OCI-LY1 (cell line): Measurements from ENCODE around the gene DBI.

ENCODE experiments used
- H2AFZ ChIP-seq: fragments of 200-600 bp; sonication (generic), shearing (Covaris generic); 2 replicates; pipeline ENCODE4 v1.6.0; 2014; ENCODE audit warnings: antibody characterized with exemption, mild to moderate bottlenecking, low read length
- H3F3A ChIP-seq: fragments of 200-600 bp; sonication (generic), shearing (Covaris generic); 2 replicates; pipeline ENCODE4 v1.6.0; 2014; ENCODE audit warnings: mild to moderate bottlenecking, antibody characterized with exemption, low read length, moderate library complexity; ENCODE audit not compliant: insufficient read depth
- H3K27ac ChIP-seq: fragments of 200-600 bp; sonication (generic); 2 replicates; pipeline ENCODE4 v1.5.1; 2014; ENCODE audit warnings: low read length, mixed run types, mild to moderate bottlenecking, low read depth; ENCODE audit not compliant: poor library complexity, severe bottlenecking
- H3K27me3 ChIP-seq: fragments of 200-600 bp; sonication (generic); 2 replicates; pipeline ENCODE4 v1.6.0; 2014; ENCODE audit warnings: antibody characterized with exemption, mild to moderate bottlenecking, low read length, moderate library complexity; ENCODE audit not compliant: insufficient read depth
- H3K36me3 ChIP-seq: fragments of 200-600 bp; sonication (generic); 2 replicates; pipeline ENCODE4 v1.6.1; 2014; ENCODE audit warnings: mild to moderate bottlenecking, antibody characterized with exemption, low read length, moderate library complexity, mixed read lengths; ENCODE audit not compliant: insufficient read depth
- H3K4me1 ChIP-seq: fragments of 200-600 bp; sonication (generic); 2 replicates; pipeline ENCODE4 v1.5.1; 2014; ENCODE audit warnings: mild to moderate bottlenecking, low read length, moderate library complexity; ENCODE audit not compliant: insufficient read depth, severe bottlenecking
- H3K4me2 ChIP-seq: fragments of 200-600 bp; sonication (generic), shearing (Covaris generic); 2 replicates; pipeline ENCODE4 v1.6.1; 2014; ENCODE audit warnings: low read length
- H3K4me3 ChIP-seq: fragments of 200-600 bp; sonication (generic); 2 replicates; pipeline ENCODE4 v1.5.1; 2014; ENCODE audit warnings: low read length, low read depth, mild to moderate bottlenecking, mixed read lengths; ENCODE audit not compliant: poor library complexity, severe bottlenecking
- H3K79me2 ChIP-seq: fragments of 200-600 bp; shearing (Covaris generic); 2 replicates; pipeline ENCODE4 v1.6.1; 2016; ENCODE audit warnings: mixed run types, low read length, mixed read lengths; ENCODE audit not compliant: insufficient read depth
- H3K9ac ChIP-seq: fragments of 200-600 bp; sonication (generic), shearing (Covaris generic); 2 replicates; pipeline ENCODE4 v1.6.1; 2014; ENCODE audit warnings: mild to moderate bottlenecking, low read length, mixed read lengths
- H3K9me2 ChIP-seq: fragments of 200-600 bp; sonication (generic), shearing (Covaris generic); 2 replicates; pipeline ENCODE4 v1.6.1; 2014; ENCODE audit warnings: low read depth, mild to moderate bottlenecking, low read length, mixed read lengths
- H3K9me3 ChIP-seq: fragments of 200-600 bp; shearing (Covaris generic); 2 replicates; pipeline ENCODE4 v1.6.1; 2014; ENCODE audit warnings: low read length, mixed read lengths
- H4K20me1 ChIP-seq: fragments of 200-600 bp; sonication (generic), shearing (Covaris generic); 2 replicates; pipeline ENCODE4 v1.6.0; 2016; ENCODE audit warnings: mild to moderate bottlenecking, low read length; ENCODE audit not compliant: insufficient read depth
- EZH2 ChIP-seq: fragments of 200-600 bp; sonication (generic), shearing (Covaris generic); IDR thresholded peaks from 2 replicates; pipeline ENCODE4 v1.8.0; 2017; ENCODE audit warnings: borderline replicate concordance, mixed run types, mild to moderate bottlenecking, antibody characterized with exemption, low read length, moderate library complexity, mixed read lengths
- TF ChIP-seq, protein P1 (sequence below): fragments of 200-600 bp; sonication (generic), shearing (Covaris generic); IDR thresholded peaks from 2 replicates; pipeline ENCODE4 v1.5.1; 2017; ENCODE audit warnings: mild to moderate bottlenecking, antibody characterized with exemption, low read length, moderate library complexity, mixed read lengths

DBI gene

DNA sequence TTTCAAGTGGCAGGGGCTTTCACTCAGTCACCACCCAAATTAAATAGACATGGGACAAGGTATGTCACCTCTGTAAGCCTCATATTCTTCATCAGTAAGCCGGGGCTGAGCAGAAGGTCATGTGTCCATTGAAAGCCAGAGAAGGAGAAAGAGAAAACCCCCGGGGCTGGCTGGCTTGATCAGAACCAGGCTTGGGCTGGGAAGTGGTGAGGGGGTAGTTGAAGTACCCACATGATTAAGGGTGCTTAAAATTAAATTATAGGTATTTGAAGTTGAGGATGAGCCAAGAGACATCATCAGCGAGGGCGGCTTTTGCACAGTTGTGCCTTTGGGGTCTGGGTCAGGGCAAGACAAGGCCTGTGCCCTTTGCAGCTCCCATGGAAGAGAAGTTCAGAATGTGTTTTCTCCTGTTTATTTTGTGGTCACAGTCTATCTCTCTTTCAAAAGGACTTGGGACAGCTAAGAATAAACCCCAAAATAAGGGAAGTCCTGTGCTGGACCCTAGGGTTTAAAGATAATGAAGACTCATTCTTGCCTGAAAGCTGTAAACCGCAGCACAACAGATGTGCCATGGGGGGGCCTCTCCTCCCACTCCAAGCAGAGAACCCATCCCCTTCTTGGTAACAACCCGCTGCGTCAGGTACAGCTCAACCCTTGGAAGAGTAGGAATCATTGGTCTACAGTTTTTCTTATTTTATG lies 10.7 kb downstream of the DBI start:
- no peak for TF ChIP-seq EZH2
- TF ChIP-seq, protein P1, sequence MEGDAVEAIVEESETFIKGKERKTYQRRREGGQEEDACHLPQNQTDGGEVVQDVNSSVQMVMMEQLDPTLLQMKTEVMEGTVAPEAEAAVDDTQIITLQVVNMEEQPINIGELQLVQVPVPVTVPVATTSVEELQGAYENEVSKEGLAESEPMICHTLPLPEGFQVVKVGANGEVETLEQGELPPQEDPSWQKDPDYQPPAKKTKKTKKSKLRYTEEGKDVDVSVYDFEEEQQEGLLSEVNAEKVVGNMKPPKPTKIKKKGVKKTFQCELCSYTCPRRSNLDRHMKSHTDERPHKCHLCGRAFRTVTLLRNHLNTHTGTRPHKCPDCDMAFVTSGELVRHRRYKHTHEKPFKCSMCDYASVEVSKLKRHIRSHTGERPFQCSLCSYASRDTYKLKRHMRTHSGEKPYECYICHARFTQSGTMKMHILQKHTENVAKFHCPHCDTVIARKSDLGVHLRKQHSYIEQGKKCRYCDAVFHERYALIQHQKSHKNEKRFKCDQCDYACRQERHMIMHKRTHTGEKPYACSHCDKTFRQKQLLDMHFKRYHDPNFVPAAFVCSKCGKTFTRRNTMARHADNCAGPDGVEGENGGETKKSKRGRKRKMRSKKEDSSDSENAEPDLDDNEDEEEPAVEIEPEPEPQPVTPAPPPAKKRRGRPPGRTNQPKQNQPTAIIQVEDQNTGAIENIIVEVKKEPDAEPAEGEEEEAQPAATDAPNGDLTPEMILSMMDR = no peak
- H4K20me1 ChIP-seq = no peaks in the 10 kb centered on the region
- H3K27ac ChIP-seq = no peak overlapping the region
- no peaks in the 10 kb centered on the region for H3K27me3 ChIP-seq
- no peaks in the 10 kb centered on the region for H3K79me2 ChIP-seq
- H3K9me3 ChIP-seq = no peaks in the 10 kb centered on the region
- H3K36me3 ChIP-seq = peaks cover 13% of the 10 kb centered on the region
- H3K4me1 ChIP-seq = peaks cover 5% of the 10 kb centered on the region
- H3K4me3 ChIP-seq = no peak overlapping the region
- no peaks in the 10 kb centered on the region for H3F3A ChIP-seq
- H3K9ac ChIP-seq = no peak overlapping the region
- H3K9me2 ChIP-seq = no peaks in the 10 kb centered on the region
- H3K4me2 ChIP-seq = no peak overlapping the region
- H2AFZ ChIP-seq = no peak overlapping the region

DNA sequence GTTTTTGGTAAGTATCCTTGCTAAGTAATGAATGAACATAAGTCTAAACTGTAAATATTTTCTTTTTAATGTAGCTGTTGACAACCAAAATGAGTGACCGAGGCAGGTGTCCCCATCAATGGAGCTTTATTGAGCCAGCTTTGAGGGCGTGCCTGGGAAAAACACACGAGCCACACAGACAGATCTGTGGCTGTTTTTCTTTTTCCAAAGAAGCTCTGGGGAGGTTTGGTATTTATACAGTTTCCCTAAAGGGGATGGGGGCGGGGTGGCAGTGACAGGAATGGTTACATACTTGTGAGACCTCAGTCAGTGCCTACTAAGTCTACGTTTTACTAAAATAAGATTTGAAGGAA lies 11.2 kb downstream of the DBI start:
- H3K36me3 ChIP-seq = peaks cover 8% of the 10 kb centered on the region
- H3K4me1 ChIP-seq = peaks cover 5% of the 10 kb centered on the region
- H3F3A ChIP-seq = no peaks in the 10 kb centered on the region

DNA sequence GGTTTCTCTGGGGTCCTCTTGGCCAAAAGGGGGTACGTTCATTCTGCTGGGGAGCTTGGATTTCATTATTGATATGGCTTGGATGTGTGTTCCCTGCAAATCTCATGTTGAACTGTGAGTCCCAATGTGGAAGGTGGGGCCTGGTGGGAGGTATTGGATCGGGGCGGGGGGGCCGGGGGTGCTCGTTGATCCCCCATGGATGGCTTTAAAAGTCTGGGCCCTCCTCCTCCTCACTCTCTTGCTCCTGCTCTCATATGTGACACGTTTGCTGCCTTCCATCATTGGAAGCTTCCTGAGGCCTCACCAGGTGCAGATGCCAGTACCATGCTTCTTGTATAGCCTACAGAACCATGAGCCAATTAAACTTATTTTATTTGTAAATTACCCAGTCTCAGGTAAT lies 11.8 kb downstream of the DBI start:
- no peak overlapping the region for H2AFZ ChIP-seq
- H3K4me2 ChIP-seq = no peak overlapping the region
- H3K9me2 ChIP-seq = no peaks in the 10 kb centered on the region
- H3K9ac ChIP-seq = no peak overlapping the region
- H3K36me3 ChIP-seq = peaks cover 2% of the 10 kb centered on the region
- H3F3A ChIP-seq = no peaks in the 10 kb centered on the region
- TF ChIP-seq, protein P1 = no peak
- no peak for TF ChIP-seq EZH2
- H3K27me3 ChIP-seq = no peaks in the 10 kb centered on the region
- H3K9me3 ChIP-seq = no peaks in the 10 kb centered on the region
- H3K27ac ChIP-seq = no peak overlapping the region
- H3K79me2 ChIP-seq = no peaks in the 10 kb centered on the region
- H4K20me1 ChIP-seq = no peaks in the 10 kb centered on the region
- peaks cover 5% of the 10 kb centered on the region for H3K4me1 ChIP-seq
- no peak overlapping the region for H3K4me3 ChIP-seq

More for the DNA sequence above, 11.2 kb downstream of the DBI start:
- Histone ChIP-seq H3K79me2 (no peaks in the 10 kb centered on the region), H3K27me3 (no peaks in the 10 kb centered on the region), H3K9ac (no peak overlapping the region), H4K20me1 (no peaks in the 10 kb centered on the region), H3K27ac (no peak overlapping the region), H3K9me2 (no peaks in the 10 kb centered on the region), H2AFZ (no peak overlapping the region), H3K4me3 (no peak overlapping the region), H3K9me3 (no peaks in the 10 kb centered on the region), H3K4me2 (no peak overlapping the region)
- TF ChIP-seq EZH2 = no peak
